Activated B cell treated with CpG ODN at 0.5 μM for 24 hours (primary cell): ENCODE results near the gene C5orf52. TPM values are rescaled to one million over a fixed set of nuclear protein-coding genes. Genes with fewer than 3 reads are reported as not detected.

Experiments
- total RNA-seq: library from RNA; stranded (reverse); gene quantifications from 2 replicates; pipeline ENCODE4 v1.2.3, GENCODE V29; 2022

Gene C5orf52
- total RNA-seq, 1 donor from 2014 or later, result not detected

Other genes starting within 250 kb of the C5orf52 start
- 2.7 and 2.8 TPM in 2 replicates for gene NIPAL4, start 211.3 kb upstream of the C5orf52 start, total RNA-seq
- 115 and 136 TPM in 2 replicates for gene ADAM19, start 95.8 kb upstream of the C5orf52 start, total RNA-seq
- gene SOX30, start 19.1 kb upstream of the C5orf52 start, total RNA-seq, result 0.37 and 0.47 TPM in 2 replicates
- gene THG1L, start 59.9 kb downstream of the C5orf52 start, total RNA-seq, result 25.6 and 28.9 TPM in 2 replicates
- 4.6 and 5.0 TPM in 2 replicates for gene LSM11, start 72.2 kb downstream of the C5orf52 start, total RNA-seq
- gene CLINT1, start 187.6 kb downstream of the C5orf52 start, total RNA-seq, result 92.4 and 105 TPM in 2 replicates